ENCODE results near the gene TAB2. TPM values are rescaled to one million over a fixed set of nuclear protein-coding genes. Genes with fewer than 3 reads are reported as not detected.

Gene TAB2
- total and polyA plus RNA-seq, 2 of the 8 experiments (the other 6 are each of a cell fraction or from before 2014, with no cell fraction given), result 40.4 to 63.0 TPM

DNA sequence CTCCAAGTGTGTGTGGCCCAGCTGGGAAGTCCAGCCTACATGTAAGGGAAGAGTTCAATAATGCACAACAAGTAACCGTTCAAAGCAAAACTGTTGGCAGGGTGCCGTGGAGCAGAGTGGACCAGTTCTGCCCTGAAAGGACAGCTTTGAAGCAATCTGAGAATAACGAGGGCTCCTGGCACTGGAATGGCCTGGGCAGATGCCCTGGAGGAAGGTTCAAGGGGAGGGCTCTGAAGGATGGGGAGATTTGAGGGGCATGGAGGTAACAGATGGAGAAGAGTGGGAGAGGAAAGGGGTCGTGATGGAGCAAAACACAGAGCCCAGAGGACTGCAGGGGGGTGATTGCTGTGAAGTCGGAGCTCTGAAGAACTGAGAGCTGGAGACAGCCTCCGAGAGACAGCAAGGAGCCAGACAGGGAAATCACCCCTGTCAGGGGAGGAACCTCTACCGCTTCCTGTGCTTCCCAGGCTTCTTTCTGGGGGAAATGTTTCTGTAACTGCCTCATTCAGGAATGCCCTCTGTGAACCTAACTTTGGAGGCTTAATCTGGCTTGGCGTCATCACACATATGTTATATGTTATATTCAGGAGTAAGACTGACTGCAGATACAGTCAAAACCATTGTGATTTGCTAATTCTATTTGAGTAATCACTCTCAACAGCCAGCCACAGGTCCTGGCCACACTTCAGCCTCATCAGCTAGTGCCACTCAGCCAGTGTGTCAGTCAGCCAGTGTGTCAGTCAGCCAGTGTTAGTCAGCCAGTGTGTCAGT is 126.1 kb downstream of the TAB2 start:
- no peak for FAIRE-seq
- TF ChIP-seq EP300 (IDR thresholded peaks at IDR 0.05; ENCODE audit: borderline replicate concordance in 1 of 2, low read depth in 2 of 2, low read length in 2 of 2) (no peak), ZNF274 (IDR thresholded peaks at IDR 0.05; ENCODE audit: borderline replicate concordance, extremely low read depth, low read length) (no peak), SAP30 (IDR thresholded peaks at IDR 0.05; ENCODE audit: insufficient read depth, insufficient replicate concordance, low read length) (no peak), GTF2F1 (IDR thresholded peaks at IDR 0.05; ENCODE audit: borderline replicate concordance, low read depth, low read length) (no peak), MAFK (IDR thresholded peaks at IDR 0.05; ENCODE audit: low read depth, low read length) (no peak), RFX5 (IDR thresholded peaks at IDR 0.05; ENCODE audit: borderline replicate concordance, low read depth, low read length) (no peak), POU5F1 (IDR thresholded peaks at IDR 0.05; ENCODE audit: low read depth, low read length) (no peak), JUND (IDR thresholded peaks at IDR 0.05; ENCODE audit: low read length) (no peak), SIRT6 (IDR thresholded peaks at IDR 0.05; ENCODE audit: low read length) (no peak), TBP (IDR thresholded peaks at IDR 0.05; ENCODE audit: low read depth, low read length) (no peak)
- TF ChIP-seq, protein P1, sequence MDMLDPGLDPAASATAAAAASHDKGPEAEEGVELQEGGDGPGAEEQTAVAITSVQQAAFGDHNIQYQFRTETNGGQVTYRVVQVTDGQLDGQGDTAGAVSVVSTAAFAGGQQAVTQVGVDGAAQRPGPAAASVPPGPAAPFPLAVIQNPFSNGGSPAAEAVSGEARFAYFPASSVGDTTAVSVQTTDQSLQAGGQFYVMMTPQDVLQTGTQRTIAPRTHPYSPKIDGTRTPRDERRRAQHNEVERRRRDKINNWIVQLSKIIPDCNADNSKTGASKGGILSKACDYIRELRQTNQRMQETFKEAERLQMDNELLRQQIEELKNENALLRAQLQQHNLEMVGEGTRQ (IDR thresholded peaks at IDR 0.05; ENCODE audit: low read length), result no peak

More for the DNA sequence above, 126.1 kb downstream of the TAB2 start:
- H3K4me3 ChIP-seq (ENCODE audit: extremely low read depth in 1 of 4, insufficient read depth in 2 of 4, low read depth in 3 of 4, low read length in 4 of 4), result no peak overlapping the region
- H2AFZ ChIP-seq (ENCODE audit: low read length), result no peak overlapping the region
- no peak overlapping the region for H3K4me2 ChIP-seq (ENCODE audit: insufficient read depth in 1 of 2, low read depth in 2 of 2, low read length in 2 of 2)
- no peak overlapping the region for H3K56ac ChIP-seq (replicated peaks; ENCODE audit: insufficient read length, low read depth, low read length)
- H2BK120ac ChIP-seq (replicated peaks; ENCODE audit: low read depth, low read length), result no peak overlapping the region
- H3K14ac ChIP-seq (ENCODE audit: insufficient read length), result no peak overlapping the region
- H2BK15ac ChIP-seq (ENCODE audit: low read length), result no peak overlapping the region
- no peak overlapping the region for H2BK20ac ChIP-seq (ENCODE audit: low read length)
- H4K8ac ChIP-seq (ENCODE audit: extremely low read depth, insufficient read depth, low read length), result no peak overlapping the region
- H3K4me1 ChIP-seq (replicated peaks in 1 of 4; ENCODE audit: control insufficient read depth in 3 of 4, insufficient read depth in 4 of 4, low read length in 3 of 4), result no peaks in the 10 kb centered on the region
- POLR2A ChIA-PET (ENCODE audit: partially characterized antibody), result no interaction called here
- no peak overlapping the region for H2AK5ac ChIP-seq (ENCODE audit: low read depth, low read length)
- no peak overlapping the region for H4K91ac ChIP-seq (replicated peaks; ENCODE audit: insufficient read length, low read length)
- H3K9ac ChIP-seq (replicated peaks in 1 of 4; ENCODE audit: extremely low read depth in 1 of 4, low read depth in 3 of 4, low read length in 3 of 4), result no peak overlapping the region
- no peaks in the 10 kb centered on the region for H3K79me1 ChIP-seq (ENCODE audit: low read depth, low read length)
- no peaks in the 10 kb centered on the region for H3K27me3 ChIP-seq (replicated peaks in 1 of 4; ENCODE audit: control insufficient read depth in 3 of 4, extremely low read depth in 1 of 4, insufficient read depth in 3 of 4, low read length in 3 of 4)
- H3K27ac ChIP-seq (ENCODE audit: low read depth, low read length), result no peak overlapping the region
- no peak for DNase-seq (ENCODE audit: low read depth in 1 of 2, low spot score in 2 of 2)
- no peaks in the 10 kb centered on the region; a peak in 2 of 4 replicates for H3K9me3 ChIP-seq (ENCODE audit: insufficient read depth in 2 of 2, low read depth in 1 of 2, low read length in 1 of 2)
- H2BK5ac ChIP-seq (ENCODE audit: low read depth, low read length), result no peak overlapping the region
- no peaks in the 10 kb centered on the region for H3K36me3 ChIP-seq (ENCODE audit: control insufficient read depth in 2 of 4, insufficient read depth in 4 of 4, low read length in 3 of 4)
- CTCF ChIA-PET (ENCODE audit: partially characterized antibody), result interaction anchor here (1.2 to 1.4 kb wide), 2 partner anchors 9 to 12 kb away, joined by 3 to 14 read pairs; no protein-coding TSS in a partner anchor
- H4K20me1 ChIP-seq (replicated peaks in 1 of 2; ENCODE audit: control insufficient read depth in 1 of 2, insufficient read depth in 2 of 2, low read length in 2 of 2), result no peaks in the 10 kb centered on the region
- 90% methylated on average over 8 of the region's 8 CpGs; no CpG with 5 or more reads in 1 of the 2 experiments for WGBS, 2 experiments (ENCODE audit: extremely low coverage in 1 of 2, insufficient coverage in 1 of 2, insufficient read length in 1 of 2, insufficient replicate concordance in 2 of 2, low coverage in 1 of 2, low lambda C conversion rate in 2 of 2, missing lambda C conversion rate in 1 of 2)
- no peak overlapping the region for H3K4ac ChIP-seq (replicated peaks; ENCODE audit: insufficient read length, low read depth, low read length)
- H2BK12ac ChIP-seq (ENCODE audit: low read depth, low read length), result no peak overlapping the region
- no peaks in the 10 kb centered on the region for H3K23me2 ChIP-seq (ENCODE audit: low read depth, low read length)
- no peak overlapping the region for H3K18ac ChIP-seq (ENCODE audit: extremely low read depth, low read length)
- no peak overlapping the region for H4K5ac ChIP-seq (ENCODE audit: insufficient read length, low read depth, low read length)
- H3K23ac ChIP-seq (ENCODE audit: insufficient read length), result no peak overlapping the region
- no peaks in the 10 kb centered on the region for H3K79me2 ChIP-seq (ENCODE audit: control insufficient read depth in 1 of 2, insufficient read depth in 2 of 2, low read length in 2 of 2)
